Heart left ventricle (tissue), 16 donors: Measurements from ENCODE around the gene YIPF7. TPM values are rescaled to one million over a fixed set of nuclear protein-coding genes. Genes with fewer than 3 reads are reported as not detected.

Source experiments
- ATAC-seq, 4 donors: fragments of 200-7000 bp; cut with Tn5 transposase; one replicate each; pipeline ENCODE4 v1.9.1; 2020 to 2022; ENCODE audit warnings: moderate library complexity in 4 of 4, mild to moderate bottlenecking in 3 of 4, moderate number of reproducible peaks in 1 of 4
- DNase-seq, 5 donors: peaks; one replicate each; pipeline ENCODE4 v3.0.0-alpha.2; 2020
- H3K27ac ChIP-seq, 12 donors: fragments of 200-600 bp; sonication (generic) in 4 of 12; one replicate each; pipeline versions ENCODE4 v1.5.0 to v1.8.0; 2016 to 2022; ENCODE audit warnings: mild to moderate bottlenecking in 2 of 12
- H3K27me3 ChIP-seq, 9 donors: fragments of 200-600 bp; sonication (generic) in 2 of 9; one replicate each; pipeline versions ENCODE4 v1.5.1 to v1.8.0; 2016 to 2022; ENCODE audit warnings: mild to moderate bottlenecking in 3 of 9
- H3K36me3 ChIP-seq, 9 donors: fragments of 200-600 bp; sonication (generic) in 2 of 9; one replicate each; pipeline versions ENCODE4 v1.5.0 to v1.8.0; 2018 to 2022; ENCODE audit warnings: mild to moderate bottlenecking in 2 of 9
- H3K4me1 ChIP-seq, 12 donors: fragments of 200-600 bp; sonication (generic) in 4 of 12; one replicate each; pipeline versions ENCODE4 v1.5.0 to v1.8.0; 2016 to 2022; ENCODE audit warnings: mild to moderate bottlenecking in 3 of 12
- H3K4me3 ChIP-seq, 12 donors: fragments of 200-600 bp; sonication (generic) in 4 of 12; one replicate each; pipeline versions ENCODE4 v1.5.0 to v1.8.0; 2017 to 2022; ENCODE audit warnings: mild to moderate bottlenecking in 9 of 12, moderate library complexity in 4 of 12
- H3K9me3 ChIP-seq, 12 donors: fragments of 200-600 bp; sonication (generic) in 4 of 12; one replicate each; pipeline versions ENCODE4 v1.5.0 to v1.8.0; 2016 to 2022; ENCODE audit warnings: mild to moderate bottlenecking in 1 of 12
- CTCF ChIP-seq, 12 donors: fragments of 200-600 bp; sonication (generic) in 4 of 12; IDR thresholded peaks; one replicate each; pipeline versions ENCODE4 v1.5.0 to v1.8.0; 2018 to 2022; ENCODE audit warnings: antibody characterized with exemption in 12 of 12, mild to moderate bottlenecking in 5 of 12
- POLR2A ChIP-seq, 2 donors: fragments of 450-650 bp; IDR thresholded peaks; one replicate each; pipeline ENCODE4 v1.6.1; 2017; ENCODE audit warnings: antibody characterized with exemption in 2 of 2, mild to moderate bottlenecking in 2 of 2, moderate library complexity in 2 of 2
- WGBS, 4 donors: extraction: QIAGEN DNeasy Blood & Tissue Kit in 2 of 4; methylation state at CpG; one replicate each; pipeline versions ENCODE4 v1.1.5 to v1.1.7; 2013 to 2018; 5-methylcytosine and 5-hydroxymethylcytosine counted together
- intact Hi-C, 10 donors: fragments of 100-400 bp; cut with DNase I; formaldehyde crosslinking; loops; one replicate each; pipeline versions ENCODE4 v1.11.1 to v1.14.2; 2022
- polyA plus RNA-seq, 2 donors: library from polyadenylated mRNA; stranded (reverse); fragments of 200-250 nt; gene quantifications; one replicate each; pipeline ENCODE4 v1.2.3, GENCODE V29; 2013
- total RNA-seq, 9 donors: library from RNA; depleted of rRNA in 2 of 9; stranded (reverse); fragments of >200 nt in 2 of 9; fragmentation: NEBNext Ultra II Directional in 3 of 9; extraction: Animal tissue kit (Norgen Biotek cat#: 25700) in 3 of 9; gene quantifications; one replicate each; pipeline versions ENCODE4 v1.1.0 to v1.2.4, GENCODE V29; 2016 to 2023
- donor health status: ischemic (EF 13 %, LVEDD 7.1; RV severe dilation, severe dysfunction).
- donor health status: healthy with polysubstance abuse.
- donor health status: DM: no; HTN: yes; CAD: no.
- donor health status: DM: no; HTN: no; CAD: no.
- donor health status: ischemic (EF 25% LVEDD 6.9; RV normal size, moderate dysfunction).
- donor health status: ischemic (EF 25% LVEDD 5.7; RV mildly dilated, moderate dysfunction).
- donor health status: healthy.
- donor health status: DM: yes; HTN: yes; CAD: no.
- donor health status: ischemic (EF 35%, LVEDD 5.7; RV mildly dilated, moderate dysfunction).
- donor health status: nonischemic (EF 11% LVEDD 7.7; RV severe dilation, severe dysfunction).
- donor health status: DM: yes; HTN: yes; CAD: no.
- donor health status: PGD.
- donor health status: ischemic (EF 29% LVEDD 5.4; RV normal size, mild dysfunction).
- donor health status: nonischemic (EF 23%, LVEDD 6.1; RV moderate dilation, normal function).

The YIPF7 gene
- total and polyA plus RNA-seq, 11 donors, result 0.36 to 1.6 (median 1.1) TPM; not detected in 1

GRCh38 chr4:44674471-44674870 lies 23.0 kb upstream of the YIPF7 start:
- no peaks in the 10 kb centered on the region for H3K27me3 ChIP-seq
- H3K27ac ChIP-seq, result no peak overlapping the region
- intact Hi-C loops, result loop anchor here in 2 of 10 donors (10.0 kb wide), 1 partner anchor 50 kb away; the partner anchor contains the start of gene GNPDA2 (in 2 of the 2)
- no peak for DNase-seq
- TF ChIP-seq CTCF (IDR thresholded peaks at IDR 0.05) (no peak), POLR2A (IDR thresholded peaks at IDR 0.05) (no peak)
- H3K4me1 ChIP-seq, result peaks cover 0 to 14% (median 9%) of the 10 kb centered on the region in 12 donors
- H3K4me3 ChIP-seq, result no peak overlapping the region
- H3K36me3 ChIP-seq, result no peaks in the 10 kb centered on the region
- WGBS, 4 donors, result 81 to 92% (median 89%) methylated on average over 1 of the region's 1 CpG
- no peak for ATAC-seq
- no peaks in the 10 kb centered on the region for H3K9me3 ChIP-seq

- 89 to 93% (median 90%) methylated on average over 3 of the region's 3 CpGs for WGBS, 4 donors
- DNase-seq (no peak), ATAC-seq (no peak)
- no peak overlapping the region for H3K27ac ChIP-seq
- H3K27me3 ChIP-seq, result no peaks in the 10 kb centered on the region
- intact Hi-C loops, result loop anchor here in 2 of 10 donors (10.0 kb wide), 1 partner anchor 53 kb away; the partner anchor contains the start of gene GNPDA2 (in 2 of the 2)
- TF ChIP-seq CTCF (IDR thresholded peaks at IDR 0.05), result no peak
- no peak for TF ChIP-seq POLR2A (IDR thresholded peaks at IDR 0.05)
- no peaks in the 10 kb centered on the region for H3K4me1 ChIP-seq
- H3K4me3 ChIP-seq, result no peak overlapping the region
- H3K36me3 ChIP-seq, result no peaks in the 10 kb centered on the region
- H3K9me3 ChIP-seq, result no peaks in the 10 kb centered on the region
These were observed 20.2 kb upstream of the YIPF7 start for GRCh38 chr4:44671636-44672035.

GRCh38 chr4:44670506-44671199 lies 19.2 kb upstream of the YIPF7 start:
- no peak for TF ChIP-seq CTCF (IDR thresholded peaks at IDR 0.05)
- TF ChIP-seq POLR2A (IDR thresholded peaks at IDR 0.05), result no peak
- DNase-seq, result peak in 1 of 5 donors; percentile 36
- no peaks in the 10 kb centered on the region for H3K36me3 ChIP-seq
- no peak overlapping the region for H3K27ac ChIP-seq
- H3K4me3 ChIP-seq, result no peak overlapping the region
- peak in 3 of 4 donors; percentile 49 to 58 (median 56) for ATAC-seq
- no peaks in the 10 kb centered on the region for H3K9me3 ChIP-seq
- intact Hi-C loops, result loop anchor here in 2 of 10 donors (10.0 kb wide), 1 partner anchor 54 kb away; the partner anchor contains the start of gene GNPDA2 (in 2 of the 2)
- H3K27me3 ChIP-seq, result no peaks in the 10 kb centered on the region
- 26 to 36% (median 30%) methylated on average over 4 of the region's 4 CpGs for WGBS, 4 donors
- no peaks in the 10 kb centered on the region for H3K4me1 ChIP-seq

GRCh38 chr4:44668526-44668925 lies 17.1 kb upstream of the YIPF7 start:
- intact Hi-C loops, result no loop called here
- DNase-seq, result no peak
- WGBS, 4 donors, result 42 to 83% (median 64%) methylated on average over 2 of the region's 2 CpGs

More at GRCh38 chr4:44668526-44668925, 17.1 kb upstream of the YIPF7 start:
- Histone ChIP-seq H3K27ac (no peak overlapping the region), H3K4me3 (no peak overlapping the region), H3K36me3 (no peaks in the 10 kb centered on the region), H3K27me3 (no peaks in the 10 kb centered on the region), H3K4me1 (no peaks in the 10 kb centered on the region), H3K9me3 (no peaks in the 10 kb centered on the region)
- ATAC-seq, result no peak
- TF ChIP-seq POLR2A (IDR thresholded peaks at IDR 0.05) (no peak), CTCF (IDR thresholded peaks at IDR 0.05) (no peak)
